Measurements from ENCODE around the gene LDOC1. TPM values are rescaled to one million over a fixed set of nuclear protein-coding genes. Genes with fewer than 3 reads are reported as not detected.
"Not testable (repeated sequence)": the region's sequence is repeated elsewhere in the genome, so short reads cannot be mapped to it uniquely, and the experiment has no call there.

Gene LDOC1
- polyA plus RNA-seq, 1 of the 3 experiments (the other 2 are of a cell fraction), result 33.3 TPM

DNA sequence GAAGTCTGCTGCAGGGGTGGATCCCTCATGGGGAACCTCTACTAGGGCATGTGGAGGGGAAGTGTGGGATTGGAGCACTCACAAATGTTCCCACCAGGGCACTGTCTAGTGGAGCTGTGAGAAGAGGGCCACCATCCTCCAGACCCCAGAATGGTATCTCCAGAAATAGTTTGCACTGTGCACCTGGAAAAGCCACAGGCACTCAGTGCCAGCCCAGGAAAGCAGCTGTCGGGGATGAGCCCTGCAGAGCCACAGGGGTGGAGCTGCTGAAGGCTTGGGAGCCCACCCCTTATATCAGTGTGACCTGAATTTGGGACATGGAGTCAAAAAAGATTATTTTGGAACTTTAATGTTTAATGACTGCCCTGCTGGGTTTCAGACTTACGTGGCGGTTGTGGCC is 25.0 kb upstream of the LDOC1 start:
- no peaks in the 10 kb centered on the region for H3K79me2 ChIP-seq (ENCODE audit: insufficient read depth)
- ChIA-PET POLR2A (no interaction called here), CTCF (no interaction called here)
- TF ChIP-seq SMC3 (IDR thresholded peaks at IDR 0.05; ENCODE audit: low read depth, low read length) (no peak), RFX5 (IDR thresholded peaks at IDR 0.05; ENCODE audit: low read length) (no peak), RXRA (IDR thresholded peaks at IDR 0.05; ENCODE audit: borderline replicate concordance, low read depth) (no peak), TCF12 (IDR thresholded peaks at IDR 0.05) (no peak), POLR2AphosphoS5 (IDR thresholded peaks at IDR 0.05; ENCODE audit: low read depth, low read length) (no peak), YY1 (IDR thresholded peaks at IDR 0.05; ENCODE audit: low read depth) (no peak), SIN3A (IDR thresholded peaks at IDR 0.05; ENCODE audit: borderline replicate concordance, low read depth, low read length) (no peak), CTCF (IDR thresholded peaks at IDR 0.05) (no peak), TEAD4 (IDR thresholded peaks at IDR 0.05; ENCODE audit: borderline replicate concordance, insufficient read depth) (no peak), FOXM1 (IDR thresholded peaks at IDR 0.05; ENCODE audit: low read depth) (no peak), FOXJ3 (CRISPR knock-in tag; IDR thresholded peaks at IDR 0.05) (no peak), CHD2 (IDR thresholded peaks at IDR 0.05; ENCODE audit: low read length, partially characterized antibody) (no peak), NFIC (IDR thresholded peaks at IDR 0.05; ENCODE audit: borderline replicate concordance) (no peak), TAF1 (IDR thresholded peaks at IDR 0.05; ENCODE audit: borderline replicate concordance, low read depth, low read length) (no peak), MEF2A (IDR thresholded peaks at IDR 0.05; ENCODE audit: borderline replicate concordance, low read depth) (no peak)
- TF ChIP-seq, protein P1, sequence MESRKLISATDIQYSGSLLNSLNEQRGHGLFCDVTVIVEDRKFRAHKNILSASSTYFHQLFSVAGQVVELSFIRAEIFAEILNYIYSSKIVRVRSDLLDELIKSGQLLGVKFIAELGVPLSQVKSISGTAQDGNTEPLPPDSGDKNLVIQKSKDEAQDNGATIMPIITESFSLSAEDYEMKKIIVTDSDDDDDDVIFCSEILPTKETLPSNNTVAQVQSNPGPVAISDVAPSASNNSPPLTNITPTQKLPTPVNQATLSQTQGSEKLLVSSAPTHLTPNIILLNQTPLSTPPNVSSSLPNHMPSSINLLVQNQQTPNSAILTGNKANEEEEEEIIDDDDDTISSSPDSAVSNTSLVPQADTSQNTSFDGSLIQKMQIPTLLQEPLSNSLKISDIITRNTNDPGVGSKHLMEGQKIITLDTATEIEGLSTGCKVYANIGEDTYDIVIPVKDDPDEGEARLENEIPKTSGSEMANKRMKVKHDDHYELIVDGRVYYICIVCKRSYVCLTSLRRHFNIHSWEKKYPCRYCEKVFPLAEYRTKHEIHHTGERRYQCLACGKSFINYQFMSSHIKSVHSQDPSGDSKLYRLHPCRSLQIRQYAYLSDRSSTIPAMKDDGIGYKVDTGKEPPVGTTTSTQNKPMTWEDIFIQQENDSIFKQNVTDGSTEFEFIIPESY (IDR thresholded peaks at IDR 0.05; ENCODE audit: borderline replicate concordance, low read depth), result no peak
- TF ChIP-seq, protein P2, sequence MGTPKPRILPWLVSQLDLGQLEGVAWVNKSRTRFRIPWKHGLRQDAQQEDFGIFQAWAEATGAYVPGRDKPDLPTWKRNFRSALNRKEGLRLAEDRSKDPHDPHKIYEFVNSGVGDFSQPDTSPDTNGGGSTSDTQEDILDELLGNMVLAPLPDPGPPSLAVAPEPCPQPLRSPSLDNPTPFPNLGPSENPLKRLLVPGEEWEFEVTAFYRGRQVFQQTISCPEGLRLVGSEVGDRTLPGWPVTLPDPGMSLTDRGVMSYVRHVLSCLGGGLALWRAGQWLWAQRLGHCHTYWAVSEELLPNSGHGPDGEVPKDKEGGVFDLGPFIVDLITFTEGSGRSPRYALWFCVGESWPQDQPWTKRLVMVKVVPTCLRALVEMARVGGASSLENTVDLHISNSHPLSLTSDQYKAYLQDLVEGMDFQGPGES (IDR thresholded peaks at IDR 0.05; ENCODE audit: low read depth, low read length), result no peak
- TF ChIP-seq, protein P3, sequence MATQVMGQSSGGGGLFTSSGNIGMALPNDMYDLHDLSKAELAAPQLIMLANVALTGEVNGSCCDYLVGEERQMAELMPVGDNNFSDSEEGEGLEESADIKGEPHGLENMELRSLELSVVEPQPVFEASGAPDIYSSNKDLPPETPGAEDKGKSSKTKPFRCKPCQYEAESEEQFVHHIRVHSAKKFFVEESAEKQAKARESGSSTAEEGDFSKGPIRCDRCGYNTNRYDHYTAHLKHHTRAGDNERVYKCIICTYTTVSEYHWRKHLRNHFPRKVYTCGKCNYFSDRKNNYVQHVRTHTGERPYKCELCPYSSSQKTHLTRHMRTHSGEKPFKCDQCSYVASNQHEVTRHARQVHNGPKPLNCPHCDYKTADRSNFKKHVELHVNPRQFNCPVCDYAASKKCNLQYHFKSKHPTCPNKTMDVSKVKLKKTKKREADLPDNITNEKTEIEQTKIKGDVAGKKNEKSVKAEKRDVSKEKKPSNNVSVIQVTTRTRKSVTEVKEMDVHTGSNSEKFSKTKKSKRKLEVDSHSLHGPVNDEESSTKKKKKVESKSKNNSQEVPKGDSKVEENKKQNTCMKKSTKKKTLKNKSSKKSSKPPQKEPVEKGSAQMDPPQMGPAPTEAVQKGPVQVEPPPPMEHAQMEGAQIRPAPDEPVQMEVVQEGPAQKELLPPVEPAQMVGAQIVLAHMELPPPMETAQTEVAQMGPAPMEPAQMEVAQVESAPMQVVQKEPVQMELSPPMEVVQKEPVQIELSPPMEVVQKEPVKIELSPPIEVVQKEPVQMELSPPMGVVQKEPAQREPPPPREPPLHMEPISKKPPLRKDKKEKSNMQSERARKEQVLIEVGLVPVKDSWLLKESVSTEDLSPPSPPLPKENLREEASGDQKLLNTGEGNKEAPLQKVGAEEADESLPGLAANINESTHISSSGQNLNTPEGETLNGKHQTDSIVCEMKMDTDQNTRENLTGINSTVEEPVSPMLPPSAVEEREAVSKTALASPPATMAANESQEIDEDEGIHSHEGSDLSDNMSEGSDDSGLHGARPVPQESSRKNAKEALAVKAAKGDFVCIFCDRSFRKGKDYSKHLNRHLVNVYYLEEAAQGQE (IDR thresholded peaks at IDR 0.05; ENCODE audit: low read depth, low read length), result no peak
- H3F3A ChIP-seq (replicated peaks; ENCODE audit: insufficient read depth), result no peaks in the 10 kb centered on the region
- no peaks in the 10 kb centered on the region for H4K20me1 ChIP-seq (ENCODE audit: insufficient read depth)
- no peak overlapping the region for H3K4me2 ChIP-seq
- no peak overlapping the region for H3K4me3 ChIP-seq (ENCODE audit: low read depth in 2 of 2, low read length in 1 of 2)
- H3K9me2 ChIP-seq, result no peaks in the 10 kb centered on the region
- H3K9ac ChIP-seq, result no peak overlapping the region
- 50% methylated on average over 3 of the region's 3 CpGs for WGBS (ENCODE audit: low lambda C conversion rate)
- H3K4me1 ChIP-seq (ENCODE audit: control insufficient read depth in 1 of 2, insufficient read depth in 2 of 2, low read depth in 1 of 2, low read length in 1 of 2), result no peaks in the 10 kb centered on the region
- no peaks in the 10 kb centered on the region for H3K9me3 ChIP-seq
- H3K27me3 ChIP-seq (ENCODE audit: insufficient read depth), result no peaks in the 10 kb centered on the region; the same call in 1 of the 2 replicates
- H3K27ac ChIP-seq (ENCODE audit: low read depth in 2 of 2, low read length in 1 of 2), result no peak overlapping the region
- H3K36me3 ChIP-seq (replicated peaks in 1 of 2; ENCODE audit: control insufficient read depth in 1 of 2, insufficient read depth in 2 of 2, low read length in 1 of 2), result no peaks in the 10 kb centered on the region
- DNase-seq, result no peak
- no peak overlapping the region for H2AFZ ChIP-seq (ENCODE audit: low read depth)

DNA sequence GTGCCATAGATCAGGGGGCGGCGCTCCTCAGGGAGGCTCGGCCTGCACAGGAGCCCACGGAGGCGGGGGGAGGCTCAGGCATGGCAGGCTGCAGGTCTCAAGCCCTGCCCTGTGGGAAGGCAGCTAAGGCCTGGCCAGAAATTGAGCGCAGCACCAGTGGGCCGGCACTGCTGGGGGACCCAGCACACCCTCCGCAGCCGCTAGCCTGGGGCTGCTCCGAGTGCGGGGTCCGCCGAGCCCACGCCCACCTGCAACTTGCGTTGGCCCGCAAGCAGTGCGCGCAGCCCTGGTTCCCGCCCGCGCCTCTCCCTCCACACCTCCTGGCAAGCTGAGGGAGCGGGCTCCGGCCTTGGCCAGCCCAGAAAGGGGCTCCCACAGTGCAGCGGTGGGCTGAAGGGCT is 11.6 kb upstream of the LDOC1 start:
- H3K79me2 ChIP-seq (ENCODE audit: insufficient read depth); POLR2A ChIA-PET; H3K4me3 ChIP-seq (ENCODE audit: low read depth in 2 of 2, low read length in 1 of 2); H3K27ac ChIP-seq (ENCODE audit: low read depth in 2 of 2, low read length in 1 of 2); H3K4me2 ChIP-seq; H2AFZ ChIP-seq (ENCODE audit: low read depth); H3K4me1 ChIP-seq (ENCODE audit: control insufficient read depth in 1 of 2, insufficient read depth in 2 of 2, low read depth in 1 of 2, low read length in 1 of 2); H3K36me3 ChIP-seq (replicated peaks in 1 of 2; ENCODE audit: control insufficient read depth in 1 of 2, insufficient read depth in 2 of 2, low read length in 1 of 2); H3K9me2 ChIP-seq; H3K9me3 ChIP-seq; H3K27me3 ChIP-seq (ENCODE audit: insufficient read depth); H4K20me1 ChIP-seq (ENCODE audit: insufficient read depth); DNase-seq; H3K9ac ChIP-seq; H3F3A ChIP-seq (replicated peaks; ENCODE audit: insufficient read depth); CTCF ChIA-PET: not testable (repeated sequence)
- 60% methylated on average over 4 of the region's 24 CpGs for WGBS (ENCODE audit: low lambda C conversion rate)
